HL-60 (cell line): ENCODE measurements around the gene FAHD2A.

ENCODE experiments used
- DNase-seq, 2 experiments: peaks; one replicate each; pipeline ENCODE4 v3.0.0-alpha.2; 2010 to 2020; ENCODE audit warnings: low read depth in 1 of 2, low spot score in 1 of 2
- H3K27ac ChIP-seq: fragments of 250-450 bp; sonication (Bioruptor Pico); replicated peaks from 2 replicates; pipeline ENCODE4 v1.5.1; 2020; ENCODE audit warnings: mild to moderate bottlenecking, moderate library complexity
- H3K27me3 ChIP-seq: fragments of 250-450 bp; sonication (Bioruptor Pico); 2 replicates; pipeline ENCODE4 v1.5.1; 2021; ENCODE audit warnings: mild to moderate bottlenecking, moderate library complexity; ENCODE audit not compliant: insufficient read depth, poor library complexity, severe bottlenecking
- H3K4me3 ChIP-seq: replicated peaks from 2 replicates; pipeline ENCODE4 v1.5.1; 2011; ENCODE audit warnings: mild to moderate bottlenecking, control low read depth, low read length; ENCODE audit not compliant: insufficient read depth
- GABPA ChIP-seq: IDR thresholded peaks from 2 replicates; pipeline ENCODE4 v1.6.1; 2012; ENCODE audit warnings: low read depth
- POLR2AphosphoS5 ChIP-seq: IDR thresholded peaks from 2 replicates; pipeline ENCODE4 v1.6.1; 2012; ENCODE audit warnings: low read depth
- SPI1 ChIP-seq: IDR thresholded peaks from 2 replicates; pipeline ENCODE4 v1.6.1; 2012; ENCODE audit warnings: low read depth, mild to moderate bottlenecking, borderline replicate concordance
- TF ChIP-seq, protein P1 (sequence below): IDR thresholded peaks from 2 replicates; pipeline ENCODE4 v1.6.1; 2012; ENCODE audit warnings: low read depth; ENCODE audit not compliant: insufficient replicate concordance
- TF ChIP-seq, protein P2 (sequence below): IDR thresholded peaks from one replicate; pipeline ENCODE4 v1.5.1; 2011; ENCODE audit warnings: low read length, control low read depth, inconsistent platforms; ENCODE audit not compliant: insufficient read depth

The FAHD2A gene

DNA sequence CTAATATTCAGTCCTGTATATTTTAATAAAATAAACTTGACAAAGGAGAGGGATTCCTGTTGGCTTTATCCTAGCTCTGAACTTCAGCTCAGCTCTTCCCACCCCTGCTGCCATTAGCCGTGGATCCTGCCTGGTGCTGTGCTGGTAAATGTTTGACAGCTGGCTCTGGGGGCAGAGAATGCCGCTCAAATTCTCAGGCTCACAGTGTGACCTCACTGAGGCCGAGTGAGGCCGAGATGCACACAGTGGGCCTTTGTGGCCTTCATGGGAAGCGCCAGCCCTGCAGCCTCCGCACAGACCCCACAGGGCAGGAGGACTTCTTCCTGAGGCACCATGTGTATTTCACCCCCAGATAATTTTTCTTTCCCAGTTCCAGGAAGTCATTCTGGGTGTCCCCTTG, 16.5 kb upstream of the FAHD2A start:
- TF ChIP-seq POLR2AphosphoS5 (no peak), GABPA (no peak), SPI1 (no peak)
- TF ChIP-seq, protein P1, sequence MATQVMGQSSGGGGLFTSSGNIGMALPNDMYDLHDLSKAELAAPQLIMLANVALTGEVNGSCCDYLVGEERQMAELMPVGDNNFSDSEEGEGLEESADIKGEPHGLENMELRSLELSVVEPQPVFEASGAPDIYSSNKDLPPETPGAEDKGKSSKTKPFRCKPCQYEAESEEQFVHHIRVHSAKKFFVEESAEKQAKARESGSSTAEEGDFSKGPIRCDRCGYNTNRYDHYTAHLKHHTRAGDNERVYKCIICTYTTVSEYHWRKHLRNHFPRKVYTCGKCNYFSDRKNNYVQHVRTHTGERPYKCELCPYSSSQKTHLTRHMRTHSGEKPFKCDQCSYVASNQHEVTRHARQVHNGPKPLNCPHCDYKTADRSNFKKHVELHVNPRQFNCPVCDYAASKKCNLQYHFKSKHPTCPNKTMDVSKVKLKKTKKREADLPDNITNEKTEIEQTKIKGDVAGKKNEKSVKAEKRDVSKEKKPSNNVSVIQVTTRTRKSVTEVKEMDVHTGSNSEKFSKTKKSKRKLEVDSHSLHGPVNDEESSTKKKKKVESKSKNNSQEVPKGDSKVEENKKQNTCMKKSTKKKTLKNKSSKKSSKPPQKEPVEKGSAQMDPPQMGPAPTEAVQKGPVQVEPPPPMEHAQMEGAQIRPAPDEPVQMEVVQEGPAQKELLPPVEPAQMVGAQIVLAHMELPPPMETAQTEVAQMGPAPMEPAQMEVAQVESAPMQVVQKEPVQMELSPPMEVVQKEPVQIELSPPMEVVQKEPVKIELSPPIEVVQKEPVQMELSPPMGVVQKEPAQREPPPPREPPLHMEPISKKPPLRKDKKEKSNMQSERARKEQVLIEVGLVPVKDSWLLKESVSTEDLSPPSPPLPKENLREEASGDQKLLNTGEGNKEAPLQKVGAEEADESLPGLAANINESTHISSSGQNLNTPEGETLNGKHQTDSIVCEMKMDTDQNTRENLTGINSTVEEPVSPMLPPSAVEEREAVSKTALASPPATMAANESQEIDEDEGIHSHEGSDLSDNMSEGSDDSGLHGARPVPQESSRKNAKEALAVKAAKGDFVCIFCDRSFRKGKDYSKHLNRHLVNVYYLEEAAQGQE, result no peak
- TF ChIP-seq, protein P2, sequence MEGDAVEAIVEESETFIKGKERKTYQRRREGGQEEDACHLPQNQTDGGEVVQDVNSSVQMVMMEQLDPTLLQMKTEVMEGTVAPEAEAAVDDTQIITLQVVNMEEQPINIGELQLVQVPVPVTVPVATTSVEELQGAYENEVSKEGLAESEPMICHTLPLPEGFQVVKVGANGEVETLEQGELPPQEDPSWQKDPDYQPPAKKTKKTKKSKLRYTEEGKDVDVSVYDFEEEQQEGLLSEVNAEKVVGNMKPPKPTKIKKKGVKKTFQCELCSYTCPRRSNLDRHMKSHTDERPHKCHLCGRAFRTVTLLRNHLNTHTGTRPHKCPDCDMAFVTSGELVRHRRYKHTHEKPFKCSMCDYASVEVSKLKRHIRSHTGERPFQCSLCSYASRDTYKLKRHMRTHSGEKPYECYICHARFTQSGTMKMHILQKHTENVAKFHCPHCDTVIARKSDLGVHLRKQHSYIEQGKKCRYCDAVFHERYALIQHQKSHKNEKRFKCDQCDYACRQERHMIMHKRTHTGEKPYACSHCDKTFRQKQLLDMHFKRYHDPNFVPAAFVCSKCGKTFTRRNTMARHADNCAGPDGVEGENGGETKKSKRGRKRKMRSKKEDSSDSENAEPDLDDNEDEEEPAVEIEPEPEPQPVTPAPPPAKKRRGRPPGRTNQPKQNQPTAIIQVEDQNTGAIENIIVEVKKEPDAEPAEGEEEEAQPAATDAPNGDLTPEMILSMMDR, result no peak
- Histone ChIP-seq H3K27ac (no peak overlapping the region), H3K4me3 (no peak overlapping the region), H3K27me3 (no peaks in the 10 kb centered on the region)
- DNase-seq, result no peak

DNA sequence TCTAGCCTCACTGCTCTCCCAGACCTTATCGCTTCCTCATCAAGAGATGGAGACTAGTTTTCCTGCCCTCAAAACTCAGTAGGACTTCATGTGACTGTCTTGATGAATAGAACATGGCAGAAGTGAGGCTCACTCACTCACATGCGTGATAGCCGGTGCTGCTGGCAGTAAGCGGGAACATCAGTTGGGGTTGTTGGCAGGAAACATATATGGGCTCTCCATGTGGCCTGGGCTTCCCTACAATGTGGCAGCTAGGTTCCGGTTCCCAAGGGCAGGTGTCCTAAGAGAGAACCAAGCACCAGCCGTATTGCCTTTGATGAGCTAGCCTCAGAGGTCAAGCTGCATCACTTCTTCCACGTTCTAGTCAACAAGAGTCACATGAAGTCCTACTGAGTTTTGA, 15.2 kb upstream of the FAHD2A start:
- no peak for DNase-seq

DNA sequence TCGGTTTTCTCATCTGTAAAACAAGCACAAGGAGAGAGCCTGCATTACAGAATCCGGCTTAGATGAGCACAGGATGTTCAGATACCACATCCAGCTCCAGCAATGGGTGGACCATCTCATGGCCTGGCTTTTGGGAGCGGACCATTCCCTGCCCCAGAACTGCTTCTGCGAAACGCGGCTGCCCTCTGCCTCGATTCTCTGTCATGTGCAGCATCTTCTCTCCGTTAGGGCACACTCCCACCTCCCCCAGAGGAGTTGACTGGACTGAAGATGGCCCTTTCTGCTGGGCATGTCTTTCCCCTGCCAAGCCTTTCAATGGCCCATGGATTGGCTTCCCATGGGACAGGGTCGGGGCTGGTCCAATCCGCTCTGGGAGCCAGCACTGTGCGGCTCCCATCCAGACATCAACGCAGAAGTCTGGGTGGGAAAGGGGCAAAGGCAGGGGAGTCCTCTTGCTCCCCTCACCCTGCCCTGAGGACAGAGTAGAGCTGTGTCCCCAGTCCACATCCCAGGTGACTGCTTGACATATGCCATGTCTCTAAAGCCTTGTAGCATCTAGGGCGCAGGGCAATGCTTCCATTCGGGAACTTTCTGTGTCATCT, 14.3 kb upstream of the FAHD2A start:
- Histone ChIP-seq H3K4me3 (no peak overlapping the region), H3K27ac (no peak overlapping the region), H3K27me3 (no peaks in the 10 kb centered on the region)
- no peak for DNase-seq
- no peak for TF ChIP-seq POLR2AphosphoS5
- TF ChIP-seq GABPA, result no peak
- TF ChIP-seq, protein P2, result no peak
- no peak for TF ChIP-seq SPI1
- TF ChIP-seq, protein P1, result no peak

More for the DNA sequence above, 15.2 kb upstream of the FAHD2A start:
- Histone ChIP-seq H3K4me3 (no peak overlapping the region), H3K27ac (no peak overlapping the region), H3K27me3 (no peaks in the 10 kb centered on the region)
- no peak for TF ChIP-seq GABPA
- TF ChIP-seq, protein P2, result no peak
- TF ChIP-seq, protein P1, result no peak
- no peak for TF ChIP-seq SPI1
- TF ChIP-seq POLR2AphosphoS5, result no peak
